M059J (cell line): ENCODE measurements around the gene PLAGL1. TPM values are rescaled to one million over a fixed set of nuclear protein-coding genes. Genes with fewer than 3 reads are reported as not detected.

Experiments
- DNase-seq: peaks from one replicate; pipeline ENCODE4 v3.0.0-alpha.2; 2012; ENCODE audit warnings: low read depth
- total RNA-seq: library from RNA; depleted of rRNA; stranded (reverse); fragments of >200 nt; shearing (Covaris generic); gene quantifications from 2 replicates; pipeline ENCODE4 v1.2.3, GENCODE V29; 2014

PLAGL1 gene
- total RNA-seq, 1 experiment from 2014 or later: 5.4 TPM

GRCh38 chr6:143966312-143966711, 41.7 kb downstream of the PLAGL1 start:
- DNase-seq: no peak

- DNase-seq: peak; percentile 92
Observed at GRCh38 chr6:143965503-143966171, 42.4 kb downstream of the PLAGL1 start.

DNA sequence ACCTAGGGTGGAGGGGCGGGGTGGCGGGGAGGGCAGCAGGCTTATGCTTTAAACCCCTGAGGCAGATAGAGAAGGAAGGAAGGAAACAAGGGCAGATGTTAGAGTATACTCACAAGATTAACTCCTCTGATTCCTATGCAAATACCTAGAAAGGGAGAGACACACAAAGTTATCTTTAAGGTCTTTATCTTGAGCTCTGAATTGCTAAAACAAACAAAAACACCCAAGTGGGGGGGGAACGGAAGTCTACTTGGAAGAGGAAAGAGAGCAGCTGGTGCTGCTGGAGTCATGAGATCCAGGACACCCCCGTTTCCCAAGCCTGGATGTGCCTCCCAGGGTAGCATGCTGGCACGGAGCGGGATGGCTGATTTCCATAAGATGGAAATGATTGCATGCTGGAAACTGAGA, 43.4 kb downstream of the PLAGL1 start:
- DNase-seq: no peak

DNA sequence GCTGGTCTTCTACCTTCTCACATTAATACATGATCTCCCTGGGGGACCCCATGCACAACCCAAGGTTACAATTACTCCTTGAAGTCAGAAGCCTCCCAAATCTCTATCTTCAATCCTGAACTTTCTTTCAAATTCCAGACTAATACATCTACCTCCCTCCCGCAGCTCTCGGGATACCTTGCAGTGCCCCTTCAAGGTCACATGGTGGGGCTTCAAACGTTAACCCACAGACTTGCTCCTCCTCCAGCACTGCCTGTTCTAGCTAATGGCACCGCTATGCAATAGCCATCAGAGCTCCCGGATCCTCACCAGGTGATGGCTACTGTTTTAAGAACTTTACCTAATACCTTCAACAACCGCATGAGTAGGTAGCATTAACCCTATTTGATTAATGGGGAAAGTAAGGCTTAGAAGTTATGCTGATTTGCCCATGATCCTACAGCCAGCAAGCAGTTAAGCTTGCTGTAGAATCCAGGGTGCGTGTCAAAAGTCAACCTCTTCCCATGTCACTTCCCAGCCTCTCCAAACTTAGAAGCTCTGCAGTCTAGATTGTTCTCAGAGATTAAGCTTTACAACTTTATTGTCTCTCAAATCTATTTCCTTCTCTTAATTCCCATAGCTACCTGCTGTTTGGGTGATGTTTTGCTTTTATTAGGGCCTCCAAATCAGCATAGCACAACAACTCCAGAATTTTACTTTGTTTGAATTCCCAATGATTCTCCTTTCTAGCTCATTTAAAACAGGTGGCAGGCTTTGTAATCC, 44.7 kb downstream of the PLAGL1 start:
- no peak for DNase-seq

- peak; percentile 42 for DNase-seq
Observed at GRCh38 chr6:143961886-143962878, 45.9 kb downstream of the PLAGL1 start.

GRCh38 chr6:143961066-143961465, 47.0 kb downstream of the PLAGL1 start:
- no peak for DNase-seq

GRCh38 chr6:143959927-143960326, 48.1 kb downstream of the PLAGL1 start:
- DNase-seq: no peak

DNA sequence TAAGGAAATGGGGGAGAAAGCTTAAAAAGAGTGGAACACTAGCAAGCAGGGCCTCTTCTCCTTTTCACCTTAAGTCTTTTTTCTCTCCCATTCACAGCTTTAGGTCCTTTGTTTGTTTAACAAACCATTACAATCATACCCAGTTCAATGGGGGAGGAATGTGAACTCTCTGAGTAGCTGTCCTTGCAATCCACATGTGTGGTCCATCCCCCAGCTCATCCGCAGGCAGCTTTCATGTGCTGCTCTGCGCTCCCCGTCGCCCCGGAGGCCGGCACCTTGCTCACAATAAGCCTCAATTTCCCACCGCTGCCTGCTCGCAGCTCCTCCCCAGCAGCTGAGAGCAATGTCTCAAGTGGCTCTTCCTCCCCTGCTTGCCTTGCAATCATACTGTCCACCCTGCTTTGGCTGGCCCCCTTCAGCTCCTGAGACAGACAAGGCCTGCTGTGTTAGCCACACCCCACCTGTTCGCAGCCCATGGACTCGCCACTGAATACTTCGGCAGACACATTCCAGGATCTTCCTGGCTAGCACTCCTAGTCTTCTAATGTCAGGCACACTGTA, 49.1 kb downstream of the PLAGL1 start:
- no peak for DNase-seq

DNA sequence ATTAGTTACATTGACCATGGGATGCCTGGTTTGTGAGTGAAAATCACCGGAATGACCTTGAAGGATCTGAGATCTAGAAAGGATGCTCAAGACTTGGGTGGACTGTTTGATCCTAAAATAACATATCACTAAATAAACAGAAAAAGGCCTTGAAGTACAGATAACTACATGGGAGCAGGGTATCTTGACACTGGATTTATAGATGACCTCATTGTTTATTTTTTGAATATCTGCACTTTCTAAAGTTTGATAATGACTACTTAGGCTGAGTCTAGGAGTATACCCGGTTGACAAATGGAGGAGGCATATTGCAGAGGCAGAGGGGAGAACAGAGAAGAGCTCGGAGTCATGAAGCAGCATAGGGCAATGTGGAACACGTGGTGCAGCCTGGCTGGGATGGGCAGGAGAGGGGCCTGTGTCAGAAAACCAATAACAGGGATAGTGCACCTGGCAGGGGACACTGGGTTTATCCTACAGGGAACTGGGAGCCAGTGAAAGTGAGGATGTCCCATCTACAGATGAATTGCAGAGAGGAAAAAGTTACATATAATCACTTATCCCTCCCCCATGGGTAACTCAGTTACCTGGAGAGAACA, 50.3 kb downstream of the PLAGL1 start:
- DNase-seq: no peak

- peak; percentile 70 for DNase-seq
Observed at GRCh38 chr6:143955971-143956370, 52.1 kb downstream of the PLAGL1 start.

- no peak for DNase-seq
Observed at GRCh38 chr6:143953922-143954321, 54.1 kb downstream of the PLAGL1 start.

- DNase-seq: no peak
Observed at GRCh38 chr6:143952947-143953701, 54.9 kb downstream of the PLAGL1 start.

GRCh38 chr6:143952060-143952778, 55.8 kb downstream of the PLAGL1 start:
- no peak for DNase-seq

- no peak for DNase-seq
Observed at GRCh38 chr6:143950875-143951274, 57.2 kb downstream of the PLAGL1 start.

- no peak for DNase-seq
Observed at GRCh38 chr6:143949962-143950361, 58.1 kb downstream of the PLAGL1 start.

DNA sequence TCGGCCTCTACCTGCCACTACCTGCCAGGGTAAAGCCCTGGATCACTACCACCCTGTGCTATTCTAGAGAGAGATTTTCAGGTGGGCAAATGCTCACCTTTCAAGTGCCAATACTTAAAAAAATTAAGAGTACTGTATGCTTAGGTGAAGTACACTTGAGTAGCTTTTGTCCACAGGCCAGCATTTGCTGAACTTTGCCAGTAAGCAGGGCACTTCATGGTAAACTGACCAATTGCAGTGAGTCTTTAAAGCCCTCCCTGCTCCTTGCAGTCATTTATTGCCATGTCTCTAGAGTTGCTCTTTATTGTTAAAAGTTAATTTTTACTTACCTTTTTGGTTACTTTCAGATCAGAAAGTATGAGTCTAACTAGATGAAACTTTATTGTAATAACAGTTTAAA, 58.5 kb downstream of the PLAGL1 start:
- no peak for DNase-seq

GRCh38 chr6:143948208-143948607, 59.9 kb downstream of the PLAGL1 start:
- DNase-seq: no peak

GRCh38 chr6:143941852-143942627, 66.0 kb downstream of the PLAGL1 start:
- peak; percentile 74 for DNase-seq

GRCh38 chr6:143940011-143940597, 68.0 kb downstream of the PLAGL1 start:
- DNase-seq: peak; percentile 68
